ENCODE measurements around the gene TARDBP. TPM values are rescaled to one million over a fixed set of nuclear protein-coding genes. Genes with fewer than 3 reads are reported as not detected.
"Not testable (repeated sequence)": the region's sequence is repeated elsewhere in the genome, so short reads cannot be mapped to it uniquely, and the experiment has no call there.

TARDBP gene
- total RNA-seq, 1 donor from 2014 or later = 202 TPM

DNA sequence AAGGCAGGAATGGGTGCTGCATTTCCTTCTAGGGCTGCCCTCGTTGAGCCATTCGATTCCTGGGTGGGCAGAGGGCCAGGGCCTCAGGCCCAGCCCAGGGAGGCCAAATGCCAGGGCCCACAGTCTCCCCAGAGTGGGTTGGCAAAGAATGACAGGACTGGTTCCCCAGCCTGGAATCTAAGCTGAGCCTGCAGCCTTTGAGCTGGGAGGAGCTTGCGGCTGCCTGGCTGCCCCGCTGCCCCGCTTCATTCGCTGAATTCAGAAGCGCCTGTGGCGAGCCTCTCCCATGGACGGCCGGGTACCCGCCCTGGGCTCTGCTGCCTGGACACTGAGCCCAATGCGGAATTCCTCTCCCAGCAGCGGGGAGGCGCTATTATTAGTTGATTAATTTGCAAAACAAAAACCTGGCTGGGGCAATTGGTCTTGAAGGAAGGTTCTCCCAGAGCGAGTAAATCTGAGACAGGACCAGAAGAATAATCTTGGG, 32.3 kb upstream of the TARDBP start:
- DNase-seq (ENCODE audit: low spot score) = no peak
- Mint-ChIP-seq H3K27ac (no peak overlapping the region), H3K27me3 (ENCODE audit: low read depth) (peaks cover 24% of the 10 kb centered on the region), H3K4me1 (ENCODE audit: low read depth) (no peaks in the 10 kb centered on the region), H3K36me3 (ENCODE audit: low read depth) (no peaks in the 10 kb centered on the region), H3K4me3 (ENCODE audit: low read depth) (no peak overlapping the region), H3K9me3 (no peaks in the 10 kb centered on the region)
- intact Hi-C loops (cut with micrococcal nuclease) = no loop called here

GRCh38 chr1:10980841-10981727, 31.4 kb upstream of the TARDBP start:
- no peaks in the 10 kb centered on the region for H3K36me3 Mint-ChIP-seq (ENCODE audit: low read depth)
- H3K9me3 Mint-ChIP-seq = no peaks in the 10 kb centered on the region
- H3K27ac Mint-ChIP-seq = no peak overlapping the region
- peaks cover 7% of the 10 kb centered on the region for H3K4me1 Mint-ChIP-seq (ENCODE audit: low read depth)
- H3K4me3 Mint-ChIP-seq (ENCODE audit: low read depth) = no peak overlapping the region
- peaks cover 24% of the 10 kb centered on the region for H3K27me3 Mint-ChIP-seq (ENCODE audit: low read depth)
- DNase-seq (ENCODE audit: low spot score) = no peak
- intact Hi-C loops (cut with micrococcal nuclease) = no loop called here

GRCh38 chr1:10986525-10986890, 25.9 kb upstream of the TARDBP start:
- H3K36me3 Mint-ChIP-seq (ENCODE audit: low read depth) = no peaks in the 10 kb centered on the region
- no peak overlapping the region for H3K4me3 Mint-ChIP-seq (ENCODE audit: low read depth)
- intact Hi-C loops (cut with micrococcal nuclease) = no loop called here

GRCh38 chr1:10987840-10988417, 24.5 kb upstream of the TARDBP start:
- H3K36me3 Mint-ChIP-seq (ENCODE audit: low read depth) = no peaks in the 10 kb centered on the region
- no peak for DNase-seq (ENCODE audit: low spot score)

More at GRCh38 chr1:10986525-10986890, 25.9 kb upstream of the TARDBP start:
- no peak for DNase-seq (ENCODE audit: low spot score)
- H3K27ac Mint-ChIP-seq = no peak overlapping the region
- H3K27me3 Mint-ChIP-seq (ENCODE audit: low read depth) = peaks cover 12% of the 10 kb centered on the region
- H3K4me1 Mint-ChIP-seq (ENCODE audit: low read depth) = peaks cover 14% of the 10 kb centered on the region
- H3K9me3 Mint-ChIP-seq = no peaks in the 10 kb centered on the region

GRCh38 chr1:10989095-10989494, 23.4 kb upstream of the TARDBP start:
- intact Hi-C loops (cut with micrococcal nuclease) = no loop called here

More at GRCh38 chr1:10987840-10988417, 24.5 kb upstream of the TARDBP start:
- Mint-ChIP-seq H3K4me3 (ENCODE audit: low read depth) (no peak overlapping the region), H3K4me1 (ENCODE audit: low read depth) (peaks cover 14% of the 10 kb centered on the region), H3K9me3 (no peaks in the 10 kb centered on the region), H3K27ac (no peak overlapping the region), H3K27me3 (ENCODE audit: low read depth) (peaks cover 10% of the 10 kb centered on the region)
- intact Hi-C loops (cut with micrococcal nuclease) = no loop called here

GRCh38 chr1:10989920-10990516, 22.4 kb upstream of the TARDBP start:
- H3K27ac Mint-ChIP-seq; H3K9me3 Mint-ChIP-seq; H3K27me3 Mint-ChIP-seq (ENCODE audit: low read depth); H3K4me3 Mint-ChIP-seq (ENCODE audit: low read depth); H3K36me3 Mint-ChIP-seq (ENCODE audit: low read depth); intact Hi-C loops (cut with micrococcal nuclease); DNase-seq (ENCODE audit: low spot score): not testable (repeated sequence)
- H3K4me1 Mint-ChIP-seq (ENCODE audit: low read depth) = peaks cover 14% of the 10 kb centered on the region

More at GRCh38 chr1:10989095-10989494, 23.4 kb upstream of the TARDBP start:
- Mint-ChIP-seq H3K36me3 (ENCODE audit: low read depth) (no peaks in the 10 kb centered on the region), H3K27ac (no peak overlapping the region), H3K4me1 (ENCODE audit: low read depth) (peaks cover 14% of the 10 kb centered on the region), H3K4me3 (ENCODE audit: low read depth) (no peak overlapping the region), H3K9me3 (no peaks in the 10 kb centered on the region), H3K27me3 (ENCODE audit: low read depth) (peaks cover 8% of the 10 kb centered on the region)
- DNase-seq (ENCODE audit: low spot score) = no peak

GRCh38 chr1:10990828-10991227, 21.6 kb upstream of the TARDBP start:
- Mint-ChIP-seq H3K27ac (no peak overlapping the region), H3K4me3 (ENCODE audit: low read depth) (no peak overlapping the region), H3K9me3 (no peaks in the 10 kb centered on the region), H3K36me3 (ENCODE audit: low read depth) (no peaks in the 10 kb centered on the region), H3K4me1 (ENCODE audit: low read depth) (peaks cover 9% of the 10 kb centered on the region), H3K27me3 (ENCODE audit: low read depth) (peaks cover 8% of the 10 kb centered on the region)
- DNase-seq (ENCODE audit: low spot score) = no peak
- intact Hi-C loops (cut with micrococcal nuclease) = no loop called here

DNA sequence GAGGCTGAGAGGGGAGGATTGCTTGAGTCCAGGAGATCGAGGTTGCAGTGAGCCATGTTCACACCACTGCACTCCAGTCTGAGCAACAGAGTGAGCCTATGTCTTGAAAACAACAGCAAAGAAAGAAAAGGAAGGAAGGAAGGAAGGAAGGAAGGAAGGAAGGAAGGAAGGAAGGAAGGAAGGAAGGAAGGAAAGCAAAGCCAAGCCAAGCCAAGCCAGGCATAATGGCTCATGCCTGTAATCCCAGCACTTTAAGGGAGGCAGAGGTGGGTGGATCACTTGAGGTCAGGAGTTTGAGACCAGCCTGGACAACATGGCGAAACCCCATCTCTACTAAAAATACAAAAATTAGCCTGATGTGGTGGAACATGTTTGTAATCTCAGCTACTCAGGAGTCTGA, 20.4 kb upstream of the TARDBP start:
- H3K27me3 Mint-ChIP-seq (ENCODE audit: low read depth); intact Hi-C loops (cut with micrococcal nuclease); DNase-seq (ENCODE audit: low spot score); H3K27ac Mint-ChIP-seq; H3K9me3 Mint-ChIP-seq; H3K36me3 Mint-ChIP-seq (ENCODE audit: low read depth); H3K4me3 Mint-ChIP-seq (ENCODE audit: low read depth); H3K4me1 Mint-ChIP-seq (ENCODE audit: low read depth): not testable (repeated sequence)

- no peaks in the 10 kb centered on the region for H3K9me3 Mint-ChIP-seq
- no peak overlapping the region for H3K4me3 Mint-ChIP-seq (ENCODE audit: low read depth)
- intact Hi-C loops (cut with micrococcal nuclease) = no loop called here
- no peak overlapping the region for H3K27ac Mint-ChIP-seq
- DNase-seq (ENCODE audit: low spot score) = no peak
- H3K36me3 Mint-ChIP-seq (ENCODE audit: low read depth) = no peaks in the 10 kb centered on the region
- H3K4me1 Mint-ChIP-seq (ENCODE audit: low read depth) = no peaks in the 10 kb centered on the region
- peaks cover 4% of the 10 kb centered on the region for H3K27me3 Mint-ChIP-seq (ENCODE audit: low read depth)
Measured at GRCh38 chr1:10992864-10993263, 19.6 kb upstream of the TARDBP start.

DNA sequence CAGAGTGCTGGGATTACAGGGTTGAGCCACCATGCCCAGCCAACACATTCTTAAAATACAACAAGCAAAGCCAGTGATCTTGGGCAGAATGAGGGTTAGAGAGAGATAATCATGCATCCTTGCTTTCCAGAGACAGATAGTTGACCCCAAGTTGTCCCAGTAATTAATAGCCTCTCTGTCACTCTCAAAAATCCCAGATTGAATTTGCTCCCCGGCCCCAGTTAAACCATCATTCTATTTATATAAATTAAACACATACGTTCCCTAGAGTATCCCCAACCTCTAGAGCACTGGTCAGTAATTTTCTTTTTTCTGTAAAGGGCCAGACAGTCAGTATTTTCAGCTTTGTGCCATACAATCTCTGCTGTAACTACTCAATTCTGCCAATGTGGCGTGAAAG, 16.4 kb upstream of the TARDBP start:
- no peak for DNase-seq (ENCODE audit: low spot score)
- H3K4me1 Mint-ChIP-seq (ENCODE audit: low read depth) = no peaks in the 10 kb centered on the region
- intact Hi-C loops (cut with micrococcal nuclease) = no loop called here
- H3K36me3 Mint-ChIP-seq (ENCODE audit: low read depth) = no peaks in the 10 kb centered on the region
- H3K27me3 Mint-ChIP-seq (ENCODE audit: low read depth) = peaks cover 6% of the 10 kb centered on the region
- no peaks in the 10 kb centered on the region for H3K9me3 Mint-ChIP-seq
- no peak overlapping the region for H3K4me3 Mint-ChIP-seq (ENCODE audit: low read depth)
- no peak overlapping the region for H3K27ac Mint-ChIP-seq

GRCh38 chr1:11000526-11000925, 11.9 kb upstream of the TARDBP start:
- H3K36me3 Mint-ChIP-seq (ENCODE audit: low read depth) = no peaks in the 10 kb centered on the region

DNA sequence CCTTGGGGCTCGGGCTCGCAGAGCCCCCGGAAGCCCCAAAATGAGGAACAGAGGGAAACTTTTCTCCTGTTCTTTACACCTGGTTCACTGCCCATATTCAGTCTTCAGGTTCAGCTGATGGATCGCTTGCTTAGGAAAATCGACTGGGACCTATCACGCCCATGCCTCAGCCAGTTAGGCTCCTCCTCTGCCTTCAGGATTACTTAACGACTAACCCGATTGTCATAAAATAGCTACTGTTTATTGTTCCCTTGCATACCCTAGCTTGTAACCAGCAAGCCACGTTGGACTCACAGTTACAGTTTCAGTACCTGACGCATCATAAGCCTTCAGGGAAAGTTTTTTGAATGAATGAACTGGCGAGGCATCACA, 692 bp downstream of the TARDBP start:
- no peak for DNase-seq (ENCODE audit: low spot score)
- H3K4me3 Mint-ChIP-seq (ENCODE audit: low read depth) = peak overlapping the region; percentile 94
- H3K36me3 Mint-ChIP-seq (ENCODE audit: low read depth) = peaks cover 41% of the 10 kb centered on the region
- peak overlapping the region; percentile 87 for H3K27ac Mint-ChIP-seq
- intact Hi-C loops (cut with micrococcal nuclease) = loop anchor here (2.0 to 10.0 kb wide), 3 partner anchors 52 to 516 kb away; partner anchors contain the start of genes MTOR and SRM
- H3K27me3 Mint-ChIP-seq (ENCODE audit: low read depth) = no peaks in the 10 kb centered on the region
- no peaks in the 10 kb centered on the region for H3K9me3 Mint-ChIP-seq
- H3K4me1 Mint-ChIP-seq (ENCODE audit: low read depth) = peaks cover 19% of the 10 kb centered on the region

More at GRCh38 chr1:11000526-11000925, 11.9 kb upstream of the TARDBP start:
- DNase-seq (ENCODE audit: low spot score) = no peak
- peaks cover 2% of the 10 kb centered on the region for H3K27me3 Mint-ChIP-seq (ENCODE audit: low read depth)
- no peaks in the 10 kb centered on the region for H3K4me1 Mint-ChIP-seq (ENCODE audit: low read depth)
- intact Hi-C loops (cut with micrococcal nuclease) = no loop called here
- no peaks in the 10 kb centered on the region for H3K9me3 Mint-ChIP-seq
- H3K27ac Mint-ChIP-seq = no peak overlapping the region
- H3K4me3 Mint-ChIP-seq (ENCODE audit: low read depth) = no peak overlapping the region

DNA sequence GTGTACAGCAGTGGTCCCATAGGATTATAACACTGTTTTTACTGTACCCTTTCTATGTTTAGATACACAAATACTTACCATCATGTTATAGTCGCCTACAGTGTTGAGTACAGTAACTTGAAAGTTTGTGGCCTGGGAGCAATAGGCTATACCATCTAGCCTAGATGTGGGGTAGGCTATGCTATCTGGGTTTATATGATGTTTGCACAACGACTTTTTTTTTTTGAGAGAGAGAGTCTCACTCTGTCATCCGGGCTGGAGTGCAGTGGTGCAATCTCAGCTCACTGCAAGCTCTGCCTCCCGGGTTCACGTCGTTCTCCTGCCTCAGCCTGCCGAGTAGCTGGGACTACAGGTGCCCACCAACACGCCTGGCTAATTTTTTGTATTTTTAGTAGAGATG, 6.9 kb downstream of the TARDBP start:
- H3K36me3 Mint-ChIP-seq (ENCODE audit: low read depth) = peaks cover 85% of the 10 kb centered on the region

More for the DNA sequence above, 6.9 kb downstream of the TARDBP start:
- not testable (repeated sequence) for DNase-seq (ENCODE audit: low spot score); H3K4me3 Mint-ChIP-seq (ENCODE audit: low read depth); H3K27ac Mint-ChIP-seq; H3K9me3 Mint-ChIP-seq; H3K27me3 Mint-ChIP-seq (ENCODE audit: low read depth)
- H3K4me1 Mint-ChIP-seq (ENCODE audit: low read depth) = peaks cover 21% of the 10 kb centered on the region
- intact Hi-C loops (cut with micrococcal nuclease) = loop anchor here (10.0 kb wide), 1 partner anchor 45 kb away; the partner anchor contains the start of gene SRM

Data from activated T-helper 2 cell treated with anti-CD3 and anti-CD28 coated beads, Interferon-gamma antibody, Interleukin-2, Interleukin-4, amounts not matched to agents 10 μg/mL and 5 μg/mL and 100 μg/mL, durations not matched to agents 14 hours and 24 hours and 36 hours (primary cell).